Loucy (cell line): ENCODE measurements around the gene HOXD4.

Experiments
- CTCF ChIP-seq: fragments of 200-600 bp; sonication (generic); conservative IDR thresholded peaks from 2 replicates; pipeline ENCODE4 v1.5.1; 2014; ENCODE audit warnings: mild to moderate bottlenecking, antibody characterized with exemption, low read length
- EZH2phosphoT487 ChIP-seq: fragments of 200-600 bp; IDR thresholded peaks from 2 replicates; pipeline ENCODE4 v1.6.1; 2018; ENCODE audit warnings: antibody characterized with exemption, mild to moderate bottlenecking, moderate library complexity, borderline replicate concordance

GRCh38 chr2:176124947-176125771 is 26.2 kb upstream of the HOXD4 start:
- TF ChIP-seq CTCF (no peak), EZH2phosphoT487 (no peak)
